Measurements from ENCODE around the gene NMUR2. TPM values are rescaled to one million over a fixed set of nuclear protein-coding genes. Genes with fewer than 3 reads are reported as not detected.

NMUR2 gene
- total and polyA plus RNA-seq, 2 donors (not counting 3 experiments of a cell fraction or from before 2014, with no cell fraction given), result not detected

GRCh38 chr5:152424501-152424900 is 19.4 kb upstream of the NMUR2 start:
- dilution Hi-C loops (cut with MboI; ENCODE audit: extremely low pct_ligation_motif_present, low sequenced_read_pairs), result no loop called here
- H3K36me3 ChIP-seq (ENCODE audit: control insufficient read depth in 2 of 2, extremely low read depth in 1 of 2, insufficient read depth in 2 of 2, low read length in 2 of 2), result no peaks in the 10 kb centered on the region
- H3K27ac ChIP-seq (ENCODE audit: insufficient read depth, low read depth, low read length), result no peak overlapping the region
- H2AFZ ChIP-seq (ENCODE audit: low read depth, low read length), result no peak overlapping the region
- FAIRE-seq (no peak), DNase-seq (ENCODE audit: low read depth, low spot score) (no peak)
- TF ChIP-seq MAX (IDR thresholded peaks at IDR 0.05; ENCODE audit: insufficient read depth, insufficient read length) (no peak), CTCF (IDR thresholded peaks at IDR 0.05; ENCODE audit: extremely low read depth in 1 of 2, insufficient read depth in 1 of 2, low read depth in 1 of 2, low read length in 2 of 2) (no peak), GATA2 (IDR thresholded peaks at IDR 0.05; ENCODE audit: insufficient read depth, insufficient read length, low read depth, low read length) (no peak), MYC (IDR thresholded peaks at IDR 0.05; ENCODE audit: low read depth, low read length) (no peak), POLR2AphosphoS5 (IDR thresholded peaks at IDR 0.05; ENCODE audit: insufficient read depth, low read depth, low read length) (no peak), FOS (IDR thresholded peaks at IDR 0.05; ENCODE audit: borderline replicate concordance, insufficient read depth, low read length) (no peak), JUN (IDR thresholded peaks at IDR 0.05; ENCODE audit: borderline replicate concordance, insufficient read depth, insufficient read length, low read depth) (no peak), EZH2 (IDR thresholded peaks at IDR 0.05; ENCODE audit: borderline replicate concordance, low read depth, low read length, severe bottlenecking) (no peak)
- H3K4me2 ChIP-seq (ENCODE audit: insufficient read depth, low read length), result no peak overlapping the region
- H3K4me3 ChIP-seq (replicated peaks in 1 of 3; ENCODE audit: insufficient read depth in 1 of 3, low read depth in 1 of 3, low read length in 3 of 3), result no peak overlapping the region
- ChIA-PET POLR2A (no interaction called here), CTCF (no interaction called here)
- no peak overlapping the region for H3K9ac ChIP-seq (replicated peaks; ENCODE audit: extremely low read depth, insufficient read depth, low read length)
- BruUV-seq (replicated peaks), result no TSS peak
- H4K20me1 ChIP-seq (replicated peaks; ENCODE audit: control insufficient read depth, extremely low read depth, insufficient read depth, low read length), result no peaks in the 10 kb centered on the region
- intact Hi-C loops (cut with micrococcal nuclease), result no loop called here
- no peaks in the 10 kb centered on the region for H3K27me3 ChIP-seq (ENCODE audit: control insufficient read depth in 2 of 2, insufficient read depth in 2 of 2, low read length in 2 of 2)
- H3K9me1 ChIP-seq (replicated peaks; ENCODE audit: control insufficient read depth, extremely low read depth, insufficient read depth, low read length), result no peaks in the 10 kb centered on the region
- no peaks in the 10 kb centered on the region for H3K79me2 ChIP-seq (ENCODE audit: control insufficient read depth, insufficient read depth, low read length)
- H3K9me3 ChIP-seq (replicated peaks; ENCODE audit: control insufficient read depth, insufficient read depth, low read length), result no peaks in the 10 kb centered on the region
- no peaks in the 10 kb centered on the region for H3K4me1 ChIP-seq (ENCODE audit: control insufficient read depth, extremely low read depth, insufficient read depth, low read length)

Data from endothelial cell of umbilical vein (primary cell).